Measurements from ENCODE around the gene SLC2A1. TPM values are rescaled to one million over a fixed set of nuclear protein-coding genes. Genes with fewer than 3 reads are reported as not detected.

The SLC2A1 gene
- total and polyA plus RNA-seq, 9 of the 15 experiments (the other 6 are each of a cell fraction or from before 2014, with no cell fraction given) = 12.6 to 153 (median 48.0) TPM

- TF ChIP-seq SP2 (IDR thresholded peaks at IDR 0.05; ENCODE audit: extremely low read depth, low read depth, low read length, poor library complexity, severe bottlenecking) (no peak), YY1 (IDR thresholded peaks at IDR 0.05; ENCODE audit: borderline replicate concordance in 1 of 3, control insufficient read depth in 1 of 3, extremely low read depth in 1 of 3, insufficient read depth in 3 of 3, insufficient read length in 1 of 3, insufficient replicate concordance in 2 of 3, low read depth in 1 of 3, low read length in 2 of 3) (peak in 1 of 3 experiments; percentile 22), TBL1XR1 (IDR thresholded peaks at IDR 0.05; ENCODE audit: low read length in 2 of 2) (peak; percentile 63 to 99; a peak in 3 of 4 replicates), ZNF766 (CRISPR knock-in tag; conservative IDR thresholded peaks at IDR 0.05) (peak; percentile 51; the same call in 1 of the 2 replicates), HDAC3 (IDR thresholded peaks at IDR 0.05; ENCODE audit: borderline replicate concordance, partially characterized antibody) (no peak), ZNF639 (CRISPR knock-in tag; conservative IDR thresholded peaks at IDR 0.05 in 1 of 2, IDR thresholded peaks at IDR 0.05 in 1 of 2) (peak in 1 of 2 experiments; percentile 55; a peak in 1 of 4 replicates), ZNF347 (CRISPR knock-in tag; IDR thresholded peaks at IDR 0.05; ENCODE audit: low read depth) (no peak), ILK (tag; IDR thresholded peaks at IDR 0.05; ENCODE audit: borderline replicate concordance, low read depth) (no peak), ZNF584 (CRISPR knock-in tag; IDR thresholded peaks at IDR 0.05; ENCODE audit: low read depth) (0 out of 2 replicates have a peak, but pooled peaks have one; percentile 4), ZKSCAN1 (IDR thresholded peaks at IDR 0.05; ENCODE audit: low read depth, low read length) (peak; percentile 83), HMBOX1 (IDR thresholded peaks at IDR 0.05) (peak; percentile 35; the same call in 1 of the 2 replicates), TRIM25 (IDR thresholded peaks at IDR 0.05; ENCODE audit: borderline replicate concordance) (no peak), MYC (IDR thresholded peaks at IDR 0.05; ENCODE audit: low read depth, low read length) (peak; percentile 62), MYC (CRISPR knock-in tag; IDR thresholded peaks at IDR 0.05; ENCODE audit: borderline replicate concordance, low read depth) (no peak), TCF15 (CRISPR knock-in tag; IDR thresholded peaks at IDR 0.05) (no peak), CREB3L1 (IDR thresholded peaks at IDR 0.05; ENCODE audit: borderline replicate concordance, low read depth) (0 out of 2 replicates have a peak, but pooled peaks have one; percentile 40), TAF7 (tag; IDR thresholded peaks at IDR 0.05) (no peak)
These were observed 22.2 kb downstream of the SLC2A1 start (continued) for GRCh38 chr1:42936309-42937078.
